ENCODE results near the gene LRRC2. TPM values are rescaled to one million over a fixed set of nuclear protein-coding genes. Genes with fewer than 3 reads are reported as not detected.

LRRC2 gene
- polyA plus RNA-seq, 4 donors: 0.22 to 0.66 (median 0.61) TPM; not detected in 1

DNA sequence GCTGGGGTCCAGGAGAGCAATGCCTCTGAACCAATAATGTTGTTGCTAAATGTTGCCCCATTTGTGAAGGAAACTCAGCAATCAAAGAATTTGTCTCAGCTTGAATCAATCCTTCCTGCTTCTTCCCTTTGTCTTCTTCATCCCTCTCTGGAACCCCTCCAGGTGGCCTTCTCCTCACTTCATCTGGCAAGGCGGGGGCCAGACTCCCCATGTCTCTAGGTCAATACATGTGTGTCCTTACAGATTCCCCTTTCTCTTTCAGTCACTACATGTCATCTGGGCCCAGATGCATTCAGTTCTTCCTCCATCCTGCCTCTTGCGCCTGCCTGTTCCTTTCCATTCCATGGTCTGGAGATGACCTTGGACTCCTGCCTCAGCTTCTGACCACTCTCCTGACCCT is 93.4 kb downstream of the LRRC2 start:
- Histone ChIP-seq H3K4me3 (ENCODE audit: low read depth in 1 of 3, low read length in 3 of 3) (no peak overlapping the region), H3K9me3 (ENCODE audit: control insufficient read depth in 2 of 2, insufficient read depth in 1 of 2, low read depth in 1 of 2, low read length in 1 of 2) (peaks cover 0 to 3% of the 10 kb centered on the region in 2 donors), H3K27ac (ENCODE audit: low read depth in 1 of 3, low read length in 2 of 3) (no peak overlapping the region), H3K36me3 (ENCODE audit: control insufficient read depth in 3 of 3, insufficient read depth in 2 of 3, low read depth in 1 of 3, low read length in 3 of 3) (no peaks in the 10 kb centered on the region), H3K4me1 (ENCODE audit: control insufficient read depth in 3 of 3, insufficient read depth in 2 of 3, low read depth in 1 of 3, low read length in 2 of 3) (no peaks in the 10 kb centered on the region), H3K27me3 (ENCODE audit: control insufficient read depth in 3 of 3, insufficient read depth in 3 of 3, low read length in 3 of 3) (no peaks in the 10 kb centered on the region)
- FAIRE-seq (no peak), DNase-seq (no peak)
- WGBS, 3 donors: 83 to 95% (median 89%) methylated on average over 2 of the region's 2 CpGs

DNA sequence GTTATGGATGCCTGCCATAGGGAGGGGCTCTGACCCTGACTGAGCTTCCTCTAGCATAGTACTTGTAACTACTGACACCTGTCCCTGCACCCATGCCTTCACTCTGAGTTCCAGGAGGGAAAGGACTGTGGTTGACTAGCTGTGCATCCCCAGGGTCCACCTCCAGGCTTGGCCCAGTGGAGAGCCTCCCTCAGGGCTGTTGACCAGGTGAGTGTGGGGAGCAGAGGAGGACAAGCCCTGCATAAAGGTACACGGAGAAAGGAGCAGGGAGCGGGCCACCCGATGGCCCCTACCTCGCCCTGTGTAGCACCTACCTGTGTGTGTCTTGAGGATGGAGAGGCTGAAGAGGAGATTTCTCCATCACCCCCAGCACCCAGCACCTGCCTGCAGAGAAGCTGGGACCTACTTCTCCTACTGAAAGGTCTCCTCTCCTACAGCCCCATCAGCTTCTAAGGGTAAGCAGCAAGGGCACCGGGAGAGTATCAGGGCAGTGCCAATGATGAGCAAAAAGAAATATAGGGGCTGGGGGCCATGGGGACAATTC is 94.7 kb downstream of the LRRC2 start:
- Histone ChIP-seq H3K36me3 (ENCODE audit: control insufficient read depth in 3 of 3, insufficient read depth in 2 of 3, low read depth in 1 of 3, low read length in 3 of 3) (no peaks in the 10 kb centered on the region), H3K4me3 (ENCODE audit: low read depth in 1 of 3, low read length in 3 of 3) (no peak overlapping the region), H3K27ac (ENCODE audit: low read depth in 1 of 3, low read length in 2 of 3) (no peak overlapping the region), H3K9me3 (ENCODE audit: control insufficient read depth in 2 of 2, insufficient read depth in 1 of 2, low read depth in 1 of 2, low read length in 1 of 2) (peaks cover 0 to 3% of the 10 kb centered on the region in 2 donors), H3K27me3 (ENCODE audit: control insufficient read depth in 3 of 3, insufficient read depth in 3 of 3, low read length in 3 of 3) (peaks cover 0 to 4% (median 0%) of the 10 kb centered on the region in 3 donors), H3K4me1 (ENCODE audit: control insufficient read depth in 3 of 3, insufficient read depth in 2 of 3, low read depth in 1 of 3, low read length in 2 of 3) (no peaks in the 10 kb centered on the region)
- FAIRE-seq (no peak), DNase-seq (no peak)
- 94 to 97% (median 94%) methylated on average over 5 of the region's 5 CpGs for WGBS, 3 donors

DNA sequence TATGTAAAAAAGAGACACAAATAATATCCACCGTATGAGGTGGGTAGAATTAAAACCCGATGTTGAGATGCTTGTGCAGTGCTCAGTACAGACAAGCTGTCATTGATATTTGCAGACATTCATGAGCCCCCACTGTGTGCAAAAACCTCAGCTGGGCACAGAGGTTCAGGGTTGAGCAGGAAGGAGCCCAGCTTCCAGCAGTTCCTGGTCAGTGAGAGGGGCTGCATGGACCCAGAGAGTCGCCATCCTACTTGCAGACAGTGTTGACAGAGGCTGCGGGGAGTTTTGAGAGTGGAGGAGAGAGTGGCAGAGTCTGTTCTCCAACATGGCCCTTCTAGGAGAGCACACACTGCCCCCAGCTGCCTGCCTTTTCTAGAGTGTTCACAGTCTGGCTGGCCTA is 95.3 kb downstream of the LRRC2 start:
- Histone ChIP-seq H3K27me3 (ENCODE audit: control insufficient read depth in 3 of 3, insufficient read depth in 3 of 3, low read length in 3 of 3) (peaks cover 0 to 9% (median 0%) of the 10 kb centered on the region in 3 donors), H3K36me3 (ENCODE audit: control insufficient read depth in 3 of 3, insufficient read depth in 2 of 3, low read depth in 1 of 3, low read length in 3 of 3) (no peaks in the 10 kb centered on the region), H3K4me1 (ENCODE audit: control insufficient read depth in 3 of 3, insufficient read depth in 2 of 3, low read depth in 1 of 3, low read length in 2 of 3) (no peaks in the 10 kb centered on the region), H3K9me3 (ENCODE audit: control insufficient read depth in 2 of 2, insufficient read depth in 1 of 2, low read depth in 1 of 2, low read length in 1 of 2) (peaks cover 0 to 3% of the 10 kb centered on the region in 2 donors), H3K27ac (ENCODE audit: low read depth in 1 of 3, low read length in 2 of 3) (no peak overlapping the region), H3K4me3 (ENCODE audit: low read depth in 1 of 3, low read length in 3 of 3) (no peak overlapping the region)
- WGBS, 3 donors: 83 to 94% (median 93%) methylated on average over 4 of the region's 4 CpGs
- no peak for FAIRE-seq
- DNase-seq: no peak

DNA sequence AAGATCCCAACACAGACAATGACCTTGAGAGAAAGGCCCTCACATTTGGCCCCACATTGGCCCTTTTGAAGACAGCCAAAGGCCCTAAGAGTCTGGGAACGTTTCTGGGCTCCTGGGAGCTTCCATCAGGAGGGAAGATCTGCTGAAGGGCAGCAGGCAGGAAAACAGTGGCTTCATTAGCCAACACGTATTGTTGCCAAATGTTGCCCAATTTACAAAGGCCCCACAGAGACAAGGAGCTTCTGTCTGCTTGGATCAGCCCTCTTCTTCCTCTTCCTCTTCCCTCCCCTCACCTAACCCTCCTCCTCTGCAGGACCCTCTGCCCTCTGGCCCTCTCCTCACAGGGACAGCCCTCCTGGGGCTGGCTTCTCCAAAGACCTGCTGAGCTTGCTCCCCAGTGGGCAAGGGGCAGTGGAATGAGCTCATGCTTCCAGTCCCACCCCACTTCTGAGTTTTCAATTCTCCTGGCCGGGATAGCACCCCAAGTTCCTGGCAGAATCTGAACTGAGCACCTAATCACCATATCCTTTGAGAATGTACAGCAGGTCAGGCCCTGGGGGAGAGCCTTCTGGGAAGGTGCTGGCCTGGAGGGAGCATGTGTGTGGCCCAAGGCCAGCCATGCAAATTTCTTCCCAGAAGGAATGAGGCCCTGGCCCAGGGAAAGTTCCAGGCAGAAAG is 96.3 kb downstream of the LRRC2 start:
- Histone ChIP-seq H3K4me1 (ENCODE audit: control insufficient read depth in 3 of 3, insufficient read depth in 2 of 3, low read depth in 1 of 3, low read length in 2 of 3) (peaks cover 0 to 3% (median 0%) of the 10 kb centered on the region in 3 donors), H3K27me3 (ENCODE audit: control insufficient read depth in 3 of 3, insufficient read depth in 3 of 3, low read length in 3 of 3) (peaks cover 0 to 17% (median 4%) of the 10 kb centered on the region in 3 donors), H3K4me3 (ENCODE audit: low read depth in 1 of 3, low read length in 3 of 3) (no peak overlapping the region), H3K27ac (ENCODE audit: low read depth in 1 of 3, low read length in 2 of 3) (no peak overlapping the region), H3K36me3 (ENCODE audit: control insufficient read depth in 3 of 3, insufficient read depth in 2 of 3, low read depth in 1 of 3, low read length in 3 of 3) (no peaks in the 10 kb centered on the region), H3K9me3 (ENCODE audit: control insufficient read depth in 2 of 2, insufficient read depth in 1 of 2, low read depth in 1 of 2, low read length in 1 of 2) (peaks cover 0 to 3% of the 10 kb centered on the region in 2 donors)
- DNase-seq: no peak
- FAIRE-seq: no peak
- 59 to 67% (median 65%) methylated on average over 3 of the region's 3 CpGs for WGBS, 3 donors

DNA sequence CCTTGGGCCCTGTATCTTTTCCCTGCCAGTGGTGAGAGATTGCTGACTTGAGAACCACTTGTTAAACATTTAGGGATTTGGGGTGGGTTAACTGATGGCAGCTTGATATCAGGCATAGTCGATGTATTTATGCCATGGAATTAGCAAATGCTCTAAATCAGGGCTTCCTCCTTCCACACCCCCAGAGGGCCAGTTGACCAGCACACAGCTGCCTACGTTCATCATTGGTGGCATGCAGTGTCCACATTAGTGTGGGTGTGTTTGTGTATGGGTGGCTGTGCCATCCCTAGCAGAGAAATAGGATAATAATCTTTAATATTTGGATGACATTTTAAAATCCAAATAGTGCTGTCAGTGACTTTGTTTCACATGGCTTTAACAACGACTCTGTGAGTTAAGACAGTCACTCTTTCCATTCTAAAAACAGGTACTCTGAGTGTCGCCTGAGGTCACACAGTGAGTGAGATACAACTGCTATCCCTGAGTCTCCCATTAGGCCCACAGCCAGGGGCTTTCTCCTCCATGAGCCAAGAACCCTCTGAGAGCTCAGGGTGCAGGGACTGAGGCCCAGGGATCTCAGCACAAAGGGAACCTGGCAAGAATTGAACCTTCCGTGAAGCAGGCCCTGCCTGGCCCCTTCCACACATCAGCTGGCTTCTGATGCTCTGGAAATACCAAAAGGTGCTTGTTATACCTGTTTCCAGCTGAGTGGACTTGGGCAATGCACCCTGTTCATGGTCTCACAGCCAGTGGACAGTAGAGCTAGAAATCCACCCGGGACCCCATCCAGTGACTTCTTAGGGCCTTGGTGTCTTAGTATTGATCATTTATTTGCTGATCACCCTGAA is 97.1 kb downstream of the LRRC2 start:
- no peak overlapping the region for H3K4me3 ChIP-seq (ENCODE audit: low read depth in 1 of 3, low read length in 3 of 3)
- FAIRE-seq (no peak), DNase-seq (no peak)
- H3K9me3 ChIP-seq (ENCODE audit: control insufficient read depth in 2 of 2, insufficient read depth in 1 of 2, low read depth in 1 of 2, low read length in 1 of 2): peaks cover 0 to 3% of the 10 kb centered on the region in 2 donors
- peaks cover 0 to 25% (median 7%) of the 10 kb centered on the region in 3 donors for H3K27me3 ChIP-seq (ENCODE audit: control insufficient read depth in 3 of 3, insufficient read depth in 3 of 3, low read length in 3 of 3)
- H3K4me1 ChIP-seq (ENCODE audit: control insufficient read depth in 3 of 3, insufficient read depth in 2 of 3, low read depth in 1 of 3, low read length in 2 of 3): peaks cover 0 to 4% (median 0%) of the 10 kb centered on the region in 3 donors
- H3K36me3 ChIP-seq (ENCODE audit: control insufficient read depth in 3 of 3, insufficient read depth in 2 of 3, low read depth in 1 of 3, low read length in 3 of 3): no peaks in the 10 kb centered on the region
- H3K27ac ChIP-seq (ENCODE audit: low read depth in 1 of 3, low read length in 2 of 3): no peak overlapping the region
- WGBS, 3 donors: 82 to 87% (median 83%) methylated on average over 6 of the region's 6 CpGs

DNA sequence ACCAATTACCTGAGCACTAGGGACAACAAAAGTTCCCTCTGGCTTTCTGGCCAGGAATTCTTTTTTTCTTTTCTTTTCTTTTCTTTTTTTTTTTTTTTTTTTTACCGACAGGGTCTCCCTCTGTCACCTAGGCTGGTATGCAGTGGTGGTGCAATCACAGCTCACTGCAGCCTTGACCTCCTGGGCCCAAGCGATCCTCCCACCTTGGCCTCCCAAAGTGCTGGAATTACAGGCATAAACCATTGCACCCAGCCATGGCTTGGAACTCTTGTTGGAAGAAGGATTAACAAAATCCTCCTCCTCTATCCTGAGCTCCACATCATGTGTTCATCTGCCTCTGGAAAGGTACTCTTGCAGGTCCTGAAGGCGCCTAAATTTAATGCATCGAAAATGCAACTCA is 98.5 kb downstream of the LRRC2 start:
- Histone ChIP-seq H3K27ac (ENCODE audit: low read depth in 1 of 3, low read length in 2 of 3) (no peak overlapping the region), H3K4me1 (ENCODE audit: control insufficient read depth in 3 of 3, insufficient read depth in 2 of 3, low read depth in 1 of 3, low read length in 2 of 3) (peaks cover 0 to 5% (median 0%) of the 10 kb centered on the region in 3 donors), H3K36me3 (ENCODE audit: control insufficient read depth in 3 of 3, insufficient read depth in 2 of 3, low read depth in 1 of 3, low read length in 3 of 3) (no peaks in the 10 kb centered on the region), H3K27me3 (ENCODE audit: control insufficient read depth in 3 of 3, insufficient read depth in 3 of 3, low read length in 3 of 3) (peaks cover 0 to 37% (median 12%) of the 10 kb centered on the region in 3 donors), H3K9me3 (ENCODE audit: control insufficient read depth in 2 of 2, insufficient read depth in 1 of 2, low read depth in 1 of 2, low read length in 1 of 2) (no peaks in the 10 kb centered on the region), H3K4me3 (ENCODE audit: low read depth in 1 of 3, low read length in 3 of 3) (no peak overlapping the region)
- no peak for DNase-seq
- 94 to 96% (median 96%) methylated on average over 4 of the region's 4 CpGs for WGBS, 3 donors
- FAIRE-seq: no peak

DNA sequence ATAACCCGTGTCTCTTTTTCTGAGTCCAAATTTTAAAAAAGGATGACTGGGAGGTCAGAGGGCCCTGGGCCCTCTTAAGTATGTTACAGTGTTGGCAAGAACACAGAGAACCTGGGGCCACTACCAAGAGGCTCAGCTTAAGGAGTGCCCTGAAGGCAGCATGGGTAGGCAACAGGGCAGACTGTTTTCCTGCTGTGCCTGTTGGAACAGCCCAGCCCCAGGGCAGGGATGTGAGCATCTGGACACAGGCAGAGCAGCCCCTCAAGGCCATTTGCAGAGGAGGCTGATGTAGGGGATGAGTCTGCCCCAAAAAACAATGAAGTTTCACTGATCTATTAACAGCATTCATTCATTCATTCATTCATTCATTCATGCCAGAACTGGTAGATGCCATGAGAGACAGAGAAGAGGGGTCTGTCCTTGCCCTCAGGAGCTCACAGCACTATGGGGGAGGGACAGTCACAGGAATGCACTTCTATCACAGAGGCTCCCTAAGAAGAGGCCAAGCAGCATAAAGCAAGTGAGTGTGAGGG is 99.2 kb downstream of the LRRC2 start:
- Histone ChIP-seq H3K36me3 (ENCODE audit: control insufficient read depth in 3 of 3, insufficient read depth in 2 of 3, low read depth in 1 of 3, low read length in 3 of 3) (no peaks in the 10 kb centered on the region), H3K27ac (ENCODE audit: low read depth in 1 of 3, low read length in 2 of 3) (no peak overlapping the region), H3K9me3 (ENCODE audit: control insufficient read depth in 2 of 2, insufficient read depth in 1 of 2, low read depth in 1 of 2, low read length in 1 of 2) (no peaks in the 10 kb centered on the region), H3K4me3 (ENCODE audit: low read depth in 1 of 3, low read length in 3 of 3) (no peak overlapping the region), H3K27me3 (ENCODE audit: control insufficient read depth in 3 of 3, insufficient read depth in 3 of 3, low read length in 3 of 3) (peaks cover 0 to 37% (median 12%) of the 10 kb centered on the region in 3 donors), H3K4me1 (ENCODE audit: control insufficient read depth in 3 of 3, insufficient read depth in 2 of 3, low read depth in 1 of 3, low read length in 2 of 3) (peaks cover 0 to 11% (median 0%) of the 10 kb centered on the region in 3 donors)
- FAIRE-seq (no peak), DNase-seq (no peak)
- WGBS, 3 donors: 71 to 81% (median 73%) methylated on average over 1 of the region's 1 CpG

DNA sequence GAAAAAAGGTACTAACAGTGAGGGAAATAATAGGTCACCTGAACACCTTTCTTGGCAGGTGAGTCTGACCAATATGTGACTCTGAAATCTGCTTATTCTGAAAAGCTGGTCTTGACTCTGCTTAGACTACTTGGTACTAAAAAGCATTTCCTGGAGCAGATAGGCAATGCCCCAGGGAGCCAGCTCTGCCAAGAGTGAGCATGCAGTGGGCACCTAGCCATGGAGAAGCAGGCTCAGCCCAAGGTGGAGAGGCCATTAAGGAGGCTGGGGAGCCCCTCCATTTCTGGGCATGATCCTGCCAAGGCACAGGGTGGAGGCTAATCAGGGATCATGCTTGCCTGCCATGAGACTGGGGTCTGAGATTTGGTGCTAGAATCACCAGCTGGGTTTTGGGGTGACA is 99.8 kb downstream of the LRRC2 start:
- DNase-seq (no peak), FAIRE-seq (no peak)
- no peak overlapping the region for H3K27ac ChIP-seq (ENCODE audit: low read depth in 1 of 3, low read length in 2 of 3)
- H3K4me1 ChIP-seq (ENCODE audit: control insufficient read depth in 3 of 3, insufficient read depth in 2 of 3, low read depth in 1 of 3, low read length in 2 of 3): peaks cover 0 to 12% (median 0%) of the 10 kb centered on the region in 3 donors
- H3K27me3 ChIP-seq (ENCODE audit: control insufficient read depth in 3 of 3, insufficient read depth in 3 of 3, low read length in 3 of 3): peaks cover 0 to 37% (median 12%) of the 10 kb centered on the region in 3 donors
- no peaks in the 10 kb centered on the region for H3K36me3 ChIP-seq (ENCODE audit: control insufficient read depth in 3 of 3, insufficient read depth in 2 of 3, low read depth in 1 of 3, low read length in 3 of 3)
- no peak overlapping the region for H3K4me3 ChIP-seq (ENCODE audit: low read depth in 1 of 3, low read length in 3 of 3)
- no peaks in the 10 kb centered on the region for H3K9me3 ChIP-seq (ENCODE audit: control insufficient read depth in 2 of 2, insufficient read depth in 1 of 2, low read depth in 1 of 2, low read length in 1 of 2)

Data from small intestine (tissue), 7 donors.